Neural progenitor cell (in vitro differentiated cells): ENCODE results near the gene REC114. TPM values are rescaled to one million over a fixed set of nuclear protein-coding genes. Genes with fewer than 3 reads are reported as not detected.

ENCODE experiments used
- DNase-seq: peaks from one replicate; pipeline ENCODE4 v3.0.0-alpha.2; 2016; ENCODE audit warnings: low spot score
- H2AFZ ChIP-seq: fragments of 200-600 bp; sonication (generic); replicated peaks from 2 replicates; pipeline ENCODE4 v1.6.1; 2016; ENCODE audit warnings: antibody characterized with exemption
- H3F3A ChIP-seq: fragments of 200-600 bp; sonication (generic); 2 replicates; pipeline ENCODE4 v1.6.1; 2016; ENCODE audit warnings: antibody characterized with exemption, low read depth
- H3K27ac ChIP-seq: fragments of 200-600 bp; sonication (generic); 2 replicates; pipeline ENCODE4 v1.5.1; 2016; ENCODE audit warnings: mild to moderate bottlenecking
- H3K27me3 ChIP-seq: fragments of 200-600 bp; sonication (generic); 2 replicates; pipeline ENCODE4 v1.6.1; 2016; ENCODE audit warnings: mild to moderate bottlenecking, moderate library complexity
- H3K36me3 ChIP-seq: fragments of 200-600 bp; sonication (generic); 2 replicates; pipeline ENCODE4 v1.5.1; 2016
- H3K4me1 ChIP-seq: fragments of 200-600 bp; sonication (generic); 2 replicates; pipeline ENCODE4 v1.6.1; 2016; ENCODE audit warnings: mixed run types
- H3K4me2 ChIP-seq: fragments of 200-600 bp; sonication (generic); 2 replicates; pipeline ENCODE4 v1.6.1; 2016
- H3K4me3 ChIP-seq: fragments of 200-600 bp; sonication (generic); 2 replicates; pipeline ENCODE4 v1.5.1; 2016
- H3K79me2 ChIP-seq: fragments of 200-600 bp; sonication (generic); 2 replicates; pipeline ENCODE4 v1.6.1; 2016; ENCODE audit warnings: low read depth
- H3K9ac ChIP-seq: fragments of 200-600 bp; sonication (generic); 2 replicates; pipeline ENCODE4 v1.6.1; 2016
- H3K9me3 ChIP-seq: fragments of 200-600 bp; sonication (generic); 2 replicates; pipeline ENCODE4 v1.5.1; 2016; ENCODE audit warnings: low read depth
- H4K20me1 ChIP-seq: fragments of 200-600 bp; sonication (generic); 2 replicates; pipeline ENCODE4 v1.6.1; 2016; ENCODE audit warnings: low read depth
- H3K27ac Mint-ChIP-seq: 3 replicates; pipeline ENCODE4 v1.8.0; 2021; ENCODE audit warnings: mixed read lengths
- H3K27me3 Mint-ChIP-seq: 2 replicates; pipeline ENCODE4 v1.8.0; 2022; ENCODE audit warnings: low read depth, mild to moderate bottlenecking, inconsistent platforms, moderate library complexity, mixed read lengths; ENCODE audit not compliant: insufficient read depth
- H3K36me3 Mint-ChIP-seq: 3 replicates; pipeline ENCODE4 v1.8.0; 2021; ENCODE audit warnings: mixed read lengths
- H3K4me1 Mint-ChIP-seq: 3 replicates; pipeline ENCODE4 v1.8.0; 2021; ENCODE audit warnings: mixed read lengths
- H3K4me3 Mint-ChIP-seq: 3 replicates; pipeline ENCODE4 v1.8.0; 2021; ENCODE audit warnings: mild to moderate bottlenecking, moderate library complexity, mixed read lengths
- H3K9me3 Mint-ChIP-seq: 3 replicates; pipeline ENCODE4 v1.8.0; 2020; ENCODE audit warnings: mixed read lengths
- EZH2 ChIP-seq: fragments of 200-600 bp; sonication (generic); IDR thresholded peaks from 2 replicates; pipeline ENCODE4 v1.6.1; 2017; ENCODE audit warnings: antibody characterized with exemption, mild to moderate bottlenecking, moderate library complexity
- EZH2phosphoT487 ChIP-seq: fragments of 200-600 bp; sonication (generic); IDR thresholded peaks from 2 replicates; pipeline ENCODE4 v1.6.1; 2017; ENCODE audit warnings: antibody characterized with exemption
- total RNA-seq: library from RNA; depleted of rRNA; stranded (reverse); fragments of >200 nt; gene quantifications from 2 replicates; pipeline ENCODE4 v1.2.3, GENCODE V29; 2015; ENCODE audit warnings: low replicate concordance
- TF ChIP-seq, protein P1 (sequence below): fragments of 200-600 bp; sonication (generic); IDR thresholded peaks from 2 replicates; pipeline ENCODE4 v1.5.1; 2017; ENCODE audit warnings: antibody characterized with exemption, mild to moderate bottlenecking

Gene REC114
- total RNA-seq, 1 donor from 2014 or later = not detected

DNA sequence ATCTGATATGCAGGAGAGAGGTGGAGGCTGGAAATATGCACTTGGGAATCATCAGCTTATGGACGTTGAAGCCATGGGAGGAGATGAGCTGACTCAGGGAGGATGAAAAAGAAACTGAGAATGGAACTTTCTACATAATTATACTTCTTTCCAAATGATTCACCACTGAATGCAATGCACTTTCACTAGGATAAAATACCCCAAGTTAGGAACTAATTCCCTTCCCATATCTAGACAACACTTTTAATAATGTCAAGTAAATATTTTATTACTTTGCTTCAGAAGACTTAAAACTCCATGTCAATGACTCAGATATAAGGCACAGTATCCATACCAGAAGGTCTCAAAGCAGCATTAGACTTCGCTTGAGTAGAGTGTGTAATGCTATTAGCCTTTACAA is 166.0 kb downstream of the REC114 start:
- peaks cover 20% of the 10 kb centered on the region for H3K4me1 Mint-ChIP-seq
- no peak for DNase-seq
- H3K27me3 ChIP-seq = no peaks in the 10 kb centered on the region
- no peak overlapping the region for H3K4me2 ChIP-seq
- H3K9me3 ChIP-seq = no peaks in the 10 kb centered on the region
- H3K36me3 ChIP-seq = no peaks in the 10 kb centered on the region
- peaks cover 76% of the 10 kb centered on the region for H4K20me1 ChIP-seq
- H2AFZ ChIP-seq = no peak overlapping the region
- H3K27ac Mint-ChIP-seq = peak overlapping the region; percentile 22
- no peak overlapping the region for H3K9ac ChIP-seq
- peaks cover 5% of the 10 kb centered on the region for H3F3A ChIP-seq
- H3K27me3 Mint-ChIP-seq = no peaks in the 10 kb centered on the region
- peaks cover 2% of the 10 kb centered on the region for H3K9me3 Mint-ChIP-seq
- TF ChIP-seq EZH2 (no peak), EZH2phosphoT487 (no peak)
- TF ChIP-seq, protein P1, sequence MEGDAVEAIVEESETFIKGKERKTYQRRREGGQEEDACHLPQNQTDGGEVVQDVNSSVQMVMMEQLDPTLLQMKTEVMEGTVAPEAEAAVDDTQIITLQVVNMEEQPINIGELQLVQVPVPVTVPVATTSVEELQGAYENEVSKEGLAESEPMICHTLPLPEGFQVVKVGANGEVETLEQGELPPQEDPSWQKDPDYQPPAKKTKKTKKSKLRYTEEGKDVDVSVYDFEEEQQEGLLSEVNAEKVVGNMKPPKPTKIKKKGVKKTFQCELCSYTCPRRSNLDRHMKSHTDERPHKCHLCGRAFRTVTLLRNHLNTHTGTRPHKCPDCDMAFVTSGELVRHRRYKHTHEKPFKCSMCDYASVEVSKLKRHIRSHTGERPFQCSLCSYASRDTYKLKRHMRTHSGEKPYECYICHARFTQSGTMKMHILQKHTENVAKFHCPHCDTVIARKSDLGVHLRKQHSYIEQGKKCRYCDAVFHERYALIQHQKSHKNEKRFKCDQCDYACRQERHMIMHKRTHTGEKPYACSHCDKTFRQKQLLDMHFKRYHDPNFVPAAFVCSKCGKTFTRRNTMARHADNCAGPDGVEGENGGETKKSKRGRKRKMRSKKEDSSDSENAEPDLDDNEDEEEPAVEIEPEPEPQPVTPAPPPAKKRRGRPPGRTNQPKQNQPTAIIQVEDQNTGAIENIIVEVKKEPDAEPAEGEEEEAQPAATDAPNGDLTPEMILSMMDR = no peak
- no peak overlapping the region for H3K27ac ChIP-seq
- H3K4me3 ChIP-seq = no peak overlapping the region
- H3K36me3 Mint-ChIP-seq = peaks cover 8% of the 10 kb centered on the region
- peaks cover 24% of the 10 kb centered on the region for H3K4me1 ChIP-seq
- H3K79me2 ChIP-seq = peaks cover 100% of the 10 kb centered on the region
- no peak overlapping the region for H3K4me3 Mint-ChIP-seq

Other genes starting within 250 kb of the REC114 start
- 0.41 and 0.50 TPM in 2 replicates for gene HCN4, start 74.2 kb upstream of the REC114 start, total RNA-seq
- gene NPTN, start 190.2 kb downstream of the REC114 start, total RNA-seq = 84.4 and 110 TPM in 2 replicates
- gene CD276, start 241.2 kb downstream of the REC114 start, total RNA-seq = 62.2 and 147 TPM in 2 replicates